NAMALWA (cell line): ENCODE data around the gene RNF212.
"Not testable (repeated sequence)": the region's sequence is repeated elsewhere in the genome, so short reads cannot be mapped to it uniquely, and the experiment has no call there.

Experiments
- DNase-seq: peaks from one replicate; pipeline ENCODE4 v3.0.0-alpha.2; 2015; ENCODE audit warnings: low spot score

Gene RNF212, protein sequence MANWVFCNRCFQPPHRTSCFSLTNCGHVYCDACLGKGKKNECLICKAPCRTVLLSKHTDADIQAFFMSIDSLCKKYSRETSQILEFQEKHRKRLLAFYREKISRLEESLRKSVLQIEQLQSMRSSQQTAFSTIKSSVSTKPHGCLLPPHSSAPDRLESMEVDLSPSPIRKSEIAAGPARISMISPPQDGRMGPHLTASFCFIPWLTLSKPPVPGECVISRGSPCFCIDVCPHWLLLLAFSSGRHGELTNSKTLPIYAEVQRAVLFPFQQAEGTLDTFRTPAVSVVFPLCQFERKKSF

DNA sequence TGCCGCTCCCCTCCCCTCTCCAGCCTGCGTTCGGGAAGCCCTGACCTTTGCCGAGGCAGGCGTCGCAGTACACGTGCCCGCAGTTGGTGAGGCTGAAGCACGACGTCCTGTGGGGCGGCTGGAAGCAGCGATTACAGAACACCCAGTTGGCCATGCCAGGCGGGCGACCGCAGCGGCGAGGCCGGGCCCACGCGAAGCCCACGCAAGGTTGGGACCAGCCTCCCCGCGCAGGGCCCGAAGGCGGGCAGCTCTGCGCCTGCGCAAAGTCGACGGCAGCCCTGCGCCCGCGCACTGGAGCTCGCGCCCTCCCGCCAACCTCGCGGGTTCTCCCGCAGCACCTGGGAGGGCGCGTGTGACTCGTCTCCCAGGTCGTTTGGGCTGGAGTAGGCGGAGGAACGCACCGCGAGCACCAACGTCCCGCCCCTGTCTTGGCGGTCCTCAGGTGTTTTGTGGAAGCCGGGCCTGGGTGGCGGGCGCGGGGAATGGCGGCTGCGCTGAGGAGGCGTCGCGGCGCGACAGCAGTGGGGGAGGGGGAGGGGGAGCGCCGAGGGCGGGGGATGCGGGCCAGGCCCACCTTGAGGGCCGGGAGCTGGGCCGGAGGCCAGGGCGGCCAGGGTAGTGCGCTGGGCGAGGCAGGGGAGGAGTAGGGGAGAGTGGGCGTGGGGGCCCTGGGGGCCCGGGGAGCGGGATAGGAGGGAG lies at the start of gene RNF212:
TSS of gene RNF212 (minus strand) at position 254 of the 699 bp plus-strand sequence. CDS start at position 154, 100 bp downstream.
- no peak for DNase-seq

DNA sequence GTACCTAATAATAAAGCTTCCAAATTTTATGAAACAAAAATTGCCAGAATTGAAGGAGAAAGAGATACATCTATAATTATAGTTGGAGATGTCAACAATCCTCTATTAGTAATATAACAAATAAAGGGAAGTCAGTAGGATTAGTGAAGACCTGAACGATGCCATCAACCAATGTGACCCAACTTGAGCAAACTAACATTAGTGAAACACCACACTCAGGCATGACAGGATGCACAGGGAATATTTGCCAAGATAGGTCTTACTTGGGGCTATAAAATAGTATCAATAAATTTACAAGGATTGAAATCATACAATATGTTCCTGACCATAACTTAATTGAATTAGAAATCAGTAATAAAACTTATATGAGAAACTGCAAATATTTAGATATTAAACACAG lies 47.0 kb upstream of the RNF212 start:
- no peak for DNase-seq

DNA sequence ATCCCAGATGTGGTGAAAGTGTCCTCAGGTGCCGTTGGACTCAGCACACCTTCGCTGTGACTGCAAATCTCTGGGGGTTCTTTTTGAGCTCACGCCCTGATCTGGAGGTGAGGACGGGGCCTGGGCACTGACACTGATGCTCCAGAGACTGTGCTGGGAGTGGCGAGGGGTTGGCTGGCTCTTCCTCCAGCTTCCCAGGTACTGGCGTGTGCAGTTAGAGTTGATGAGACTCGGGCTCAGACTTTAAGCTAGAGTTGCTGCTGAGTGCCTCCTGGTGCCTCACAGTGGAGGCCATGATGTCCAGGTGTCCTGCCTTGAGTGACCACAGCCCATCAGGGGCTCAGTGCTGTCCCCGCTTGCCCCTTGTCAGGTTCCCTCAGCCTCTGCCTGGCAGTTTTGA lies 42.7 kb upstream of the RNF212 start:
- no peak for DNase-seq

DNA sequence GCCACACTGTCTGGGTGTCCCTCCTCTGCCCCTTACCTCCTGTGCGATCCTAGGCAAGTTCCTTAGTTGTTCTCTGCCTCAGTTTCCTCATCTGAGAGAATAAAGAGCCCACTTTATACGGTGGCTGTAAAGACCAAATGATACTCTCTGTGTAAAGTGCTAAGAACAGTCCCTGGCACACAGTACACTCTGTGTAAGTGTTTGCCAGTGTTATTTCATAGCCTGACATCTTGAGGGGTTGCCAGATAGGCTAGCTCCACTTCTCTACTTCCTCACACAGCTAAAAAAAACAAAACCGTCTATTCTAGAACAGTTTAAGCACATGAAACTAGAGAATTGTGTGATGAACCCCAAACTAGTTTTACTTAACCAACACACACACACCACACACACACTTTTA lies 42.0 kb upstream of the RNF212 start:
- no peak for DNase-seq

DNA sequence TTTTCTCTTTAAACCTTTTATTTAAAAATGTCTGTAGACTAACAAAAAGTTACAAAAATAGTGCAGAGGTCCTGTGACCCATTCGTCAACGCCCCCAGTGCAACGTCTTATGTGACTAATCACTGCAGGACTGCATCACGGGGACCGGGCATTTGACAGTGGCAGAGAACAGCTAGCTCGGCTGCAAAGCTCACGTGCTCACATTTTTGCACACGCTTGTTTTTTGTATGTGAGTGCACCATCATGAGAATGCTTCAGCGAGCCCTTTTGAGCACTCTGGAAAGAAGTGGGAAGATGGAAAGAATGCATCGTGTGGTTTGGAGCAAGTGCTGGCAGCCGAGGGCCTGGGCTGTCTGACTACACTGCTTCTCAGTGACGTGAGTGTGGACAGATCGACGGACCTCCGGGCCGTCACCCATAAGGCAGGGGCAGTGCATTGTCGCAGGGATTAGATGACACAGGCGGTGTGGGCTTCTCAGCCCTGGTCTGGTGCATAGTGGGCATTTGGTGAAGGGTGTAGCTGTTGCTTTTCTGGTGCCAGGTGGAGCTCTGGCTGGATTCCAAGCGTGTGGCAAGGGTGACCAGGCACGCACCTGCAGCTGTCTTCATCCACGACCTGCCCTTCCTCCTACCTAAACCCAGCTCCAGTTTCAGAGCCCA lies 41.3 kb upstream of the RNF212 start:
- no peak for DNase-seq

DNA sequence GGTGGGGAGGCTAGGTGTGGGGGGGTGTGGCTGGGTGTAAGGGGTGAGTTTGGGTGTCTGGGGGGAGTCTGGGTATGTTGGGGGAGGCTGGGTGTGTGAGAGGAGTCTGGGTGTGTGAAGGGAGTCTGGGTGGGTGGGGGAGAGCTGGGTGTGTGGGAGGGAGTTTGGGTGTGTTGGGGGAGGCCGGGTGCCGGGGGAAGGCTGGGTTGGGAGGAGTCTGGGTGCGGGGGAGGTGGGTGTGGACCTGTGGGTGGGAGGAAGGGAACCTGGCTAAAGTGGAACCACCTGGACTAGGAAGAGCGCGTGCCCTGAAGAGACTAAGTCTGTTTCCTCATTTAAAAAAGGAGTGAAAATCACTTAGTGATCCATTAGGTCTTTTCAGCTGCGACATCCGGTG lies 40.8 kb upstream of the RNF212 start:
- no peak for DNase-seq

DNA sequence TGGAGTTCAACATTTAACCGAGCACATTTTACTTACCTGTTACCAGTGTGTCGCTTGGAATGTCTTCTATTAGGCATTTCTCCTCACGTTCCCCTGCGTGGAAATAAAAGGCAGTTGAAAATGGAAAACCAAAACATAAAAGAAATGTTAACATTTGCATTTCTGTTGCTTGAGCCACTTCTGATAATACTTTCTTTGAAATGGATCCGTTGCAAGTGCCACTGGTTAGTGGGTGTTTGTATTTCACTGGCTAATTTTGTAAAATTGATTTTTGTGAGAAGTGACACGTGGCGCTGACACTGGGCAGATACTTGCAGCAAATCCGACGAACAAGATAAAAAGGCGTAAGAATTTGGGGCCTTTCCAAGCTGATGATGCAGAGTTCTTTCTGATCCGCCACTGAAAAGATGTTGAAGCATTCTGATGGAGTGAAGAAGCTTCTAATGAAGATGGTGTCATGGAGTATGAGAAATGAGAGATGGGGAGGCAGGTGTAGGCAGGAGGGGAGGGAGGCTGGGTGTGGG lies 40.3 kb upstream of the RNF212 start:
- no peak for DNase-seq

DNA sequence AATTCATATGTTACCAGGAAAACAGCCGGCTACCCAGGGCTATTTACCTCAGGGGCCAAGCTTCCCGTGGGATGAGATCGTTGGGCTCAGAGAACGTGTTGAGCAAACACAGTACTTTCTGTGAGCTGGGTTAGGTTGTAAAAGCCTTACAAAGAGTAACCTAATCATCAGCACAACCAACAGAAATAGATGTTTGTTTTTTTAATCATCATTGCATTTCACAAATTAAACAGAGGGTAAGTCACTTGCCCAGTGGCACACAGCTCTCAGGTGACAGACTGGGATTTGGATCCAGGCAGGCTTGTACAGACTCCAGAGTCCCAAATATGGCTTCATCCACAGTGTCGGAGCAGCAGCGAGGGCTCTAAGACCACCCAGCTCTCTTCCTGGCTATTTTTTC lies 38.9 kb upstream of the RNF212 start:
- no peak for DNase-seq

DNA sequence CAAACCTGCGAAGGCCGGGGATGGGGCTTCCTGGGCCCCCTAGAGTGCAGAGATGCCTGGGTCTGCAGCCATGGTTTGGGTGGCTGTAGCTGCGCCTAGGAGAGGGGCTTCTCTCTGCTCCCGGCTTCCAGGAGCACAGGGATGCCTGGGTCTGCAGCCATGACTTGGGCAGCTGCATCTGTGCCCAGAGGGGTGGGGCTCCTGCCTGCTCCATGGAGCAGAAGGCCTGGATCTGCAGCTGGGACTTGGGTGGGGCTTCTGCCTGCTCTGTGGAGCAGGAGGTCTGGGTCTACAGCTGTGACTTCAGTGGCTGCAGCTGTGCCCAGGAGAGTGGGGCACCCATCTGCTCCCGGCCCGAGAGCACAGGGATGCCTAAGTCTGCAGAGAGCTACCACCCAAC lies 38.2 kb upstream of the RNF212 start:
- DNase-seq, result no peak

DNA sequence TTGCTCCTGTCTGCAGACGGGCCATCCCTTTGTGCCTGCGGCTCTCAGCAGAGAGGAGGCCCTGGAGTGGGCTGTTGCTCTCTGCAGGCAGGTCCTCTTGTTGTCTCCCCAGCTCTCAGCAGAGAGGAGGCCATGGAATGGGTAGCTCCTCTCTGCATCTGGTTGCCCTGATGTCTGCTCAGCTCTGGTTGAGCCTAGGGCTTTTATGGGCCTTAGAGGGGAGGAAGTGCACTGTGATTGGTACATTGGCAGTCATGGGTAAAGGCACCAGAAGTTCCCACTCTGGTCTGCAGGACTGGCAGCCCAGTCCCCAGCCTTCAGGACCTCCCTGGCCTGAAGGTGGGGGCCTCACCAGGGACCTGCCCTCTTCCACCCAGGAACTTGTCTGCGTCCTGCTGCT lies 37.5 kb upstream of the RNF212 start:
- DNase-seq, result no peak

DNA sequence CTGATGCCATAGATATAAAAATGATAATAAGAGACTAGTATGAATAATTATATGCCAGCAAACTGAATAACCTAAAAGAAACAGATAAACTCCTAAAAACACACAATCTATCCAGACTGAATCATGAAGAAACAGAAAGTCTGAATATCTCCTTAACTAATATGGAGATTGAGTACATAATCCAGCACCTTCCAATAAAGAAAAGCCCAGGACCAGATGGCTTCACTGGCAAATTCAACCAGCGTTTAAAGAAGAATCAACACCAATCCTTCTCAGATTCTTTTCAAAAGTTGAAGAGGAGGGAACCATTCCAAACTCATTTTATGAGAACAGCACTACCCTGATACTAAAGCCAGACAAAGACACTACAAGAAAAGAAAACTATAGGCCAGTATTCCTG lies 26.5 kb upstream of the RNF212 start:
- no peak for DNase-seq

DNA sequence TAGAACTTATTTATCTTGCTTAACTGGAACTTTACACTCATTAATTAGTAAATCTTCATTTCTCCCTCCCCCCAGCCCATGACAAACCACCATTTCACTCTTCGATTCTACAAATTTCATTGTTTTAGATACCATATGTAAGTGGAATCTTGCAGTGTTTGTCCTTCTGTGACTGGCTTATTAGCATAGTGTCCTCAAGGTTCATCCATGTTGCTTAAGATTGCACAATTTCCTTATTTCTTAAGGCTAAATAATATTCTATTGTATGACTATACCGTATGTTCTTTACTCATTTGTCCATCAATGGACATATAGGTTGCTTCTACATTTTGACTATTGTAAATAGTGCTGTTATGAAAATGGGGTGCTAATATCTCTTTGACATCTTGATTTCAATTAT lies 24.5 kb upstream of the RNF212 start:
- no peak for DNase-seq

DNA sequence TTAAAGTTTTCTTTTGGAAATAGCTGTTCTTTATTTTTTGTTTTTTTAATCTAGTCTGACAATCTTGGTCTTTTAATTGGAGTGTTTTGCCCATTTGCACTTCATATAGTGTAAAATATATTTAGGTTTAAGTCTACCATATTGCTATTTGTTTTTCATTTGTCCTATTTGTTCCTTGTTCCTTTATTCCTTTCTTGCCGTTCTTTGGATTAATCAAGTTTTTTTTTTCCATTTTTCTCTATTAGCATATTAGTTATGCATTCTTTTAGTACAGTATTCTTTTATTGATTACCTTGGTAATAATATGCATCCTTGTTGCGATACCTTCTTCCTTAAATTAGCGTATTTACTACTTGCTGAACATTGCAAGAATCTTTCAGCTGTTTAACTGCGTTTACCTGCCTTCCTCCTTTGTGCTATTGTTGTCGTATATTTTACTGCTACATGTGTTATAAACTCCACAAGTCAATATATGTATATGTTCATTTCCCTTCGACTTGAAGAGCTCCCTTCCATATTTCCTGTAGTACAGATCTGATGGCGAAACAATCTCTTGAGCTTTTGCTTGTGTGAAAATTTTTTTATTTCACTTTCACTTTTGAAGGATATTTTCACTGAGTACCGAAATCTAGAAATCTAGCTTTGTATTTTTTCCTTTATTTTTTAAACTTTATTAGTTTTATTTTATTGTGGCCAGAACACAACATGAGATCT lies 23.9 kb upstream of the RNF212 start:
- DNase-seq, result no peak

DNA sequence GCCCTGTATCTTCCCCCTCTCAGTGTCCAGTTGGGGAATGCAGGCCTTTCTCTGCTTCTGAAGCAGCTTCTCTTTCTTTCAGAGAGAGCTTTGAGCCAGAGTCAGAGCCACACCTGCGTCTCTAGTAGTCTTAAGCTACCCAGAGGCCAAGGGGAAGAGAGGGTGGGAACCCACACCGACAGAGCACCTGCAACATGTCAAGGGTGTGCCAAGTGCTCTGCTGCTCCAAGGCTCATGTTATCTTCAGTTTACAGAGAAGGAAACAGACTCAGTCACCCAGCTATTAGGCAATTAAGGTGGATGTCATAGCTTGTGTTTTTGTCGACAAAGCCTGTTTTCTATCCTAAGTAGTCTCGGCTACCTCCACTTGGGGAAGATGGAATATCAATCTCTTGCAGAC lies 22.7 kb upstream of the RNF212 start:
- no peak for DNase-seq

DNA sequence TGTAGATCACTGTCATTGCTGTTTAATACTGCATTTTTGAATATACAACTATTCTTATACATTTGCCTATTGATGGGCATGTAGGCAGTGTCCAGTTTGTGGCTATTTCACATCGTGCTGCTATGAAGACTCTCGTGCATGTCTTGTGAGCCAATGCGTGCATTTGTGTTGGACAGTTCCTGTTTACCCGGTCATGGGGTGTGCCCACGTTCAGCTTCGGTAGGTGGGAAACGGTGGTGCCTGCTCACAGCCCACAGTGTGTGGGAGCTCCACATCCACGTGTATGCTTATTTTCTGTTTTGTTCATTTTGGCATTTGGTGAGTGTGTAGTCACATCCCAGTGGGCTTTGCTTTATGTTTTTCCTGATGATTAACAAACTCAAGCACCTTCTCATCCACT lies 19.7 kb upstream of the RNF212 start:
- DNase-seq, result no peak

DNA sequence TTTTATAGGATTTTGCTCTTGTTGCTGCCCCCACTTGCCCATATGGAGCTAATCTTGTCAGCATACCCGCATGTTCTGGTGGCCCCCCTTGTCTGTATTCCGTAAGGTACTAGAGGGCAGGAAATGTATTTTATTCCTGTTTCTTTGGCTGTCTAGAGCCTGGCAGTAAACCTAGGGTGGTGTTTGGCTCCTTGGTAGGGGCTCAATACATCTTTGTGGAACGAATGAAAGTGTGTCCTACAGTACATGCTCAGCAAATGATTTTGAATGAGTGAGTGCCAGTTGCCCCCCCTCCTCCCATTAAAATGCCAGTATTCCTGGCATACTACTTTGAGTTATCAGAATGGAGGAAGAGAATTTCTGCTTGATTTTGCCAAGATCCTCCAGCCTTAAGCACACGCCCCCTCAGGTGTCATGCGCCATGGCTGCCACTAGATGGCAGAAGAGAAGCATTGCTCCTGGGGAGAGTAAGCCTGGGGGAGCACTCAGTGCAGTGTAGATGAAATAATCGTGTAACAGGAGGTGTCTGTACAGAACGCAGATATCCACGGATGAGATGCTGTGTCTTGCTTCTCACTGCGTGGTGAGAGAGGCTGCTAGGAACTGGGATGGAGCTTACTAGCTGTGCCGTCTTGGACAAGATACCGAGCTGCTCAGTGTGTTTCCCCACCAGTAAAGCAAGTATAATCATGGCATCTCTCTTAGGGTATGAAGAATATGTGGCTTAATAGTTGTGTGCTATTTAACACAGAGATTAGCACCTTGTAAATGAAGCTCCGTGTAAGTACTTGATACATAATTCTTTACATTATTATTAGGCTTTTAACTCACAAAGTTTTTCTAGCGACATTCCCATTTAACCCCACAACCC lies 17.2 kb upstream of the RNF212 start:
- peak; percentile 89 for DNase-seq

DNA sequence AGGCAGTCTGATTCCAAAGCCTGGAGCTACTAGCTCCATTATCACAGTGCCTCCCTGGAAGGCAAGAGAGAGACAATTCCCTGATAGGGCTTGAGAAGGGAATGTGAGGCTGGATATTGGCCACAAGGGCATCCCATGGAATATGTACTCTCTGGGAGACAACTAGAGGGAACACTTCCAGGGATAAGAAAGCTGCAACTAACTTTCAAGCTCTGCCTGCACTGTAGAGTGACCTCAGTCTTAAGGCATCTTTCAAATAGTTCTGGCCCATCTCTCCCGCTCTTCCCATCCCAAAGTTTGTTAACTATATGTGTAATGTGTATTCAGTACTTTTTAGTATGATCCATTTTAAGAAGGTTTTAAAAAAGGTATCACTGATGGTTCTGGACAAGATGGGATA lies 13.1 kb upstream of the RNF212 start:
- no peak for DNase-seq

DNA sequence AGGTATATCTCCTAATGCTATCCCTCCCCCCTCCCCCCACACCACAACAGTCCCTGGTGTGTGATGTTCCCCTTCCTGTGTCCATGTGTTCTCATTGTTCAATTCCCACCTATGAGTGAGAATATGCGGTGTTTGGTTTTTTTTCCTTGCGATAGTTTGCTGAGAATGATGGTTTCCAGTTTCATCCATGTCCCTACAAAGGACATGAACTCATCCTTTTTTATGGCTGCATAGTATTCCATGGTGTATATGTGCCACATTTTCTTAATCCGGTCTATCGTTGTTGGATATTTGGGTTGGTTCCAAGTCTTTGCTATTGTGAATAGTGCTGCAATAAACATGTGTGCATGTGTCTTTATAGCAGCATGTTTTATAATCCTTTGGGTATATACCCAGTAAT lies 12.1 kb upstream of the RNF212 start:
- DNase-seq, result not testable (repeated sequence)

DNA sequence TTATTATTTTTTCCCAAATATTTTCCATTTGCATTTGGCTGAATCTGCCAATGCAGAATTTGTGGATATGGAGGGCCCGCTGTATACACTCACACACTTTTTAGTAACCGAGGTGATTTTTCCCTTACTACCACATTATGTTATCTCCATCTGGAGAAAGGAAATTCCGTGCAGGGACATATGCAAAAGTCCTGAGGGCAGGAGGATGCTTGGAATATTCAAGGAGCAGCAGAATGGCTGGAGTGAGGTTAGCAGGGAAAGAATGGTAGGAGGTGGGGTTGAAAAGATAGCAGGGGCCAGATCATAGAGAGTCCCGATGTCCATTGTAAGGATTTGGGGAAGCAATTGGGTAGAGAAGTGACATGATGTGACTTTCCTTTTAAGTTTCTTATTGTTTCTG lies 11.5 kb upstream of the RNF212 start:
- no peak for DNase-seq

DNA sequence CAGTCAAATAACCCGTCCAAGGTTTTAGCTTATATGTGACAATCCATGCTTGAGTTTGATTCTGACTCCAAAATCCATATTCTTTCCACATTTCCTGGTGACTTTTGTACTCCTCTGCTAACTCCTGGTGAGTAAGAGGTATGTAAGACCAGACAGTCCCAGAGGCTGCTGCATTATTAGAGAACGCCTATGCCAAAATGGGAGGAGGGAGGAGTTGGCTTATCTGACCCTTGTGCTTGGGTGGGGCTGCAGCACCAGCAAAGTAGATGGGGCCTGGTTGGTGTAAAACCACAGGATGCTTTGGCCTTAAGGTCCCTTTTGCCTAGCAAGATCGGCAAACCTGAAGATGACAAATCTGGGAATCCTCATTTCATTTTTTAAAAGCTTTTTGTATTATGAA lies 9.1 kb upstream of the RNF212 start:
- no peak for DNase-seq

DNA sequence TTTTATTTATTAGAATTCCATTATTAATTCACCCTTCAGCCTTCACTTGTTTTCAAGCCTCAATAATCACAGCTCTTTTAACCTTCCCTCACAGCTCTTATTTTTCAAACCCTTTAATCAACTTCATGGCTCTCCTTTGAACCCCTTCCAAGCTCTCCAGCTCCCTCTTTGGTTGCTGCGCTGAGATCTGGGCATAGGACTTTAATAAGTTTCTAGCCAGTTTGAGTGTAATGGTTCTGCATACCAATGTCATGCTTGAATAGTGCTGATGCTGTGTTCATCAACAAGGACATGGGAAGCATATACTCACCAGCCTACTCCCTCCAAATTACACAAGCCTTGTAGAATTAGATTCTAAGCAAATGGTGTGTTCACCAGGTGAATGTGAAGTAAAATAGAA lies 3.5 kb upstream of the RNF212 start:
- no peak for DNase-seq
